GM12801 (cell line): ENCODE data around the gene ANGEL2.

ENCODE experiments used
- TF ChIP-seq, protein P1 (sequence below): IDR thresholded peaks from one replicate; pipeline ENCODE4 v1.5.1; 2011; ENCODE audit warnings: control low read depth; ENCODE audit not compliant: insufficient read length; ENCODE audit errors: extremely low read depth

ANGEL2 gene

DNA sequence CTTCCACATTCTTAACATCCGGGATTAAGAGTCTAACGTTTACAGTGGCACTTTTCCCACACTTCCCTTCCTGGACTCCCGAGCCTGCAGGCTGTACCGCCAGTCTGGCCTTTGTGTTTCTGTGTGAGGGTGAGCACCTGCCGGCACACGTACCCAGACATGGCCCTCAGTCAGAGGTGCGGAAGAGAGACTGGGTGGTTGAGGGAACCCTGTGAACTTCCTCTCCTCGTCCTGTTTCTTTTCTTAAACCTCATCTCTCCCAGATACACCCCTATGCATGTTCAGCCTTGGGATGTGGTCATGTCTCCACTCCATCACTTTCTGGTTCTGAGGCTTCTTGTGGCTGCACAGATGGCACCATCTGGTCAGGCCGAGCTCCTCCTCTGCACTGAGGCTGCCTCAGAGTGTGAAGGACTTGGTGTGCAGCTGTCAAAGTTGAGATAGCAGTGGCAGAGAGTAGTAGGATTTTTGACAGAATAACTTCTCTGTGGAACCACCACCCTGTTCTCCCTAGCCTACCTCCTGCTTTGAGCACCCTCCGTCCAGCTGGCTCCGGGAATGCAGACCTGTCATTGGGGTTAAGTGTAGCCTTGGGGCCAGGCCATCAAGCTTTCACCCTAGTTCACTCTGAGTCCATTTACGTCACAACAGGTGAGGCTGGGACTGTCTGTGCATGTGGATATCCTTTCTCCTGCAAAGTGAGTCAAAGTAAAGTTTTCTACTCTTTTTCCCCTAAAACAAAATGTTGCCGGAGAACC is 33.9 kb downstream of the ANGEL2 start:
- TF ChIP-seq, protein P1, sequence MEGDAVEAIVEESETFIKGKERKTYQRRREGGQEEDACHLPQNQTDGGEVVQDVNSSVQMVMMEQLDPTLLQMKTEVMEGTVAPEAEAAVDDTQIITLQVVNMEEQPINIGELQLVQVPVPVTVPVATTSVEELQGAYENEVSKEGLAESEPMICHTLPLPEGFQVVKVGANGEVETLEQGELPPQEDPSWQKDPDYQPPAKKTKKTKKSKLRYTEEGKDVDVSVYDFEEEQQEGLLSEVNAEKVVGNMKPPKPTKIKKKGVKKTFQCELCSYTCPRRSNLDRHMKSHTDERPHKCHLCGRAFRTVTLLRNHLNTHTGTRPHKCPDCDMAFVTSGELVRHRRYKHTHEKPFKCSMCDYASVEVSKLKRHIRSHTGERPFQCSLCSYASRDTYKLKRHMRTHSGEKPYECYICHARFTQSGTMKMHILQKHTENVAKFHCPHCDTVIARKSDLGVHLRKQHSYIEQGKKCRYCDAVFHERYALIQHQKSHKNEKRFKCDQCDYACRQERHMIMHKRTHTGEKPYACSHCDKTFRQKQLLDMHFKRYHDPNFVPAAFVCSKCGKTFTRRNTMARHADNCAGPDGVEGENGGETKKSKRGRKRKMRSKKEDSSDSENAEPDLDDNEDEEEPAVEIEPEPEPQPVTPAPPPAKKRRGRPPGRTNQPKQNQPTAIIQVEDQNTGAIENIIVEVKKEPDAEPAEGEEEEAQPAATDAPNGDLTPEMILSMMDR, result no peak

DNA sequence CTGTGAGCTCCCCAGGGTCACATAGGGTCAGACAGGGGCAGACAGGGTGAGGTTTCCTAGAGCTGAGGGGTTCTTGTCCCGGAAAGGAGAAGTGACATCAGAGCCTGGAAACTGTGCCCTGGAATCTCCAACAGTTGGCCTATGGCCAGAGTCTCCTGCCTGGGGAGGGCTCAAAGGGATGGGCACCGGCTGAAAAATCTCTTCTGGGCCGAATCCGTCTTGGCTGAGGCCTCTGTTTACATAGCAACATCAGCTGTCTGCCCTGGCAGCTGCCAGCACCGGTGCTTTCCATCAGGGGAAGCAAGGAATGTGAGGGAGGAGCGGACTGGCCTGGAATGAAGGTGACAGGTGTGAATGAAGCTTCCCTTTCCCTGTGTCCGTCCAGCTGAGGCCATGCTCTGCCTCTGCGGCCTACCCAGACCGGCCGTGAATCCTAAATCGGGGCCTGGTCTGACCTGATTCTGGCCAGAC is 34.6 kb downstream of the ANGEL2 start:
- TF ChIP-seq, protein P1, result no peak

DNA sequence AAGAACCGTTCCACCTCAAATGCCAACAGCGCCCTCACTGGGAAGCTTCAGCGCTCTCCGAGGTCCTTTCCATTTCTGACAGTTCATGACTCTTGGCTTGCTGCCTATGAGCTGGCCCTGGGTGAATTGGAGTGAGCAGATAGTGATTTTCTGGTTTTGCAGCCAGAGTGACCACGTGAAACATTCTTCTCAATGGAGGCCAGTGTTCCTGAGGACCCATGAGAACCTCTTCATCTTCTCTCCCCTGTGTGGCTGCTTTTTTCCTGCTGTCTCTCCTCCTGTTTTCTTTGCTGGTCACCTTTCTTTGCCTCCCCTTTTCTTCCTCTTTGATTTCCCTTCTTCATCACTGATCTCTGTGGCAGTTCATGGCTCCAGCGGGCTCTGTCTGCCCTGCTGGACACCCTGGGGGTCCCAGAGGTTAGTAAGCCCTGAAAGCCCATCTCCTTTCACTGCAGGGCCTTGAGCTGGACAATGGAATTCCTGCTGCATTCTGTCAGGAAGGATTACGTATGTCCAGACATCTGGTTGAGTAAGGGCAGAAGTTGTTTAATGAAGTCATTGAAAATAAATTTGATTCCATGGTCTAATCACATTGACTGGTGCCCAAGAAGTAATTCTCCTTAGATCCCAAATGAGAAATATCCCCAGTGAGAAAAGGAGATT is 35.4 kb downstream of the ANGEL2 start:
- TF ChIP-seq, protein P1, result no peak

DNA sequence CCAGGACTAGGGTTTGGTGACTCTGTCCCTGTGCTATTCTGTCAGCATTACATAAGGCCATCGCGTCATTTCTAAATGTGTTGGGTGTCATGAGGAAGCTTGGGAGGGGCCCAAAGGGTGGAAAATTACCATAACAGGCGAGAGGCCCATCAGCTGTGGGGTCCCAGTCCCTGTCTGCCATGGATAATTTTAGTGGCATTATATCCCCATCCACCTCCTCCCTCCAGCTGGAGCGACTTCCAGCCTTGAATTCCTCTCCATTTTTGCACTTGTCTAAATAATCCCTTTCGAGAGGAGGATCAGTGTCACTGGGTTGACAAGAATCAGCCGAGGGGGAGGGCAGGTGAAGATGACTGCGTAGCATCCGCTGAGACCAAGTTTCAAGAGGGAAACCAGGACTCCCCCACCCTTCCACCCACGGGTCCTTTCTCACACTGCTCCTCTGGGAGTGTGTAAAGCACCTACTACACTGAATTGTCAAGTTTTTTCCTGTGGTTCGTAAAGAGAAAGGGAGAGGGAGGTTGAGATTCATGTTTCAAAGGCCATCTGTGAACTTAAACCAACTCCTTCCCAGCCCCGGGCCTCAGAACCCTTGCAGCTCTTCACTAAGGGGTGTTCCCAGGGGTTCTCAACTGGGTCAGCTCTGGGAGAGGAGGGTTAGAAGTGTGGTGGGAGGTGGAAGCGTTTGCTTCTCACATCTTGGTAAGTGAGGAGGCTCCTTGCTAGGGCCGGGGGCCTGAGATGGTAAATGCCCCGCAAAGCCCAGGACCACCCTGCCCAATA is 36.1 kb downstream of the ANGEL2 start:
- TF ChIP-seq, protein P1, result no peak

DNA sequence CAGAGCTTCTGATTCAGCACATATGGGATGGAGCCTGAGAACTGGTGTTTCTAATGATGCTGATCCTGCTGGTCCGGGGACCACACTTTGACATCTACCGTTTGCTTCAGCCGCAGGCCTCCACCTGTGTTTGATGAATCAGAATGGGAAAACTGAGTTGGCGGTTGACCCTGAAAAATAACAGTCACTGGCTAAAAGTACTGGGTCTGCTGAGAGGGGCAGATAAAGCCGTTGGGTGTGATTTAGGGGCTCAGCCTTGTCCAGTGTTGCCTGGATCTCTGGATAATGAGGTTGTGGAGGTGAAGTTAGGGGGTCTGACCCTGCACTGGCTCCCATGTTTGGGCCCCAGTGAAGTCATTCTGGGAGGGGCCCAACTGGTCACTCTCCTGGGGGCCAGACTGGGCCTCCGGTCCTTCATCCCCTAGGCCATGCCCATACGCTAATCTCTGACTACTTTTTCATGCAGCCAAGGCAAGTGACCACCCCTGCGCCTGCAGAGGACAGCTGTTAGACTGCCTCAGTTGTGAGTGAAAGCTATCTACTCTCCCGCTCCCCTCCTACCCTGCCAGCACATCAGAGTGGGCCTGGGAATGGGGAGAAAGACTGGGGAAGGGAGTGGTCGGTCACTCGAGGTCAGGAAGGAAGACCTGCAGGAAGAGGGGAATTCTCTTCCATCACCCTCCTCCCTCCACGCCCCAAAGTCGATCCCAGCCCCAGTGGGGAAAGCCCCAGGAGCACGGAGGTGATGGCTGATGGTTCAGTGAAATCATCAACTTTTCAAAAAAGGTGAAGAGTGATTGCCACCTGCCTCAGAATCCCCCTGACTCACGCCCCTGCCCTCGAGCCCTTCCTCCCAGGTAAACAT is 37.7 kb downstream of the ANGEL2 start:
- TF ChIP-seq, protein P1, result no peak

DNA sequence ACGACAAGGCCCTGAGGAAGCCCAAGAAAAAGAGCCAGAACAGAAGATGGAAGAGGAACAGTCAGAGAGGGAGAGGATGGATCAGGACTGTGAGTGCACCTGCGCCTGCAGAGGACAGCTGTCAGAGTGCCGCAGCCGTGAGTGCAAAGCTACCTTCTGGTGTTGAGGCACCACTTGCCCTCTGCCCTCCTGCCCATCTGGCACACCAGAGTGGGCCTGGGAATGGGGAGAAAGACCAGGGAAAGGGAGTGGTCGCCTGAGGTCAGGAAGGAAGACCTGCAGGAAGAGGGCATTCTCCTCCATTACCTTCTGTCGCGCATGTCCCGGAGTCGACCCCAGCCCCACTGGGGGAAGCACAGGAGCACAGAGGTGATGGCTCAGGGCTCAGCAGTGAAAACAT is 39.1 kb downstream of the ANGEL2 start:
- TF ChIP-seq, protein P1, result no peak
